HepG2 (cell line): ENCODE data around the gene KLRK1. TPM values are rescaled to one million over a fixed set of nuclear protein-coding genes. Genes with fewer than 3 reads are reported as not detected.

Experiments used
- ATAC-seq: fragments of 200-7000 bp; cut with Tn5 transposase; 3 replicates; pipeline ENCODE4 v1.9.1; 2020; ENCODE audit warnings: mild to moderate bottlenecking, moderate library complexity
- BruUV-seq: library from RNA; stranded (reverse); fragments of 400-500 nt; replicated peaks from 2 replicates; lab custom pipeline; 2021; lab: Mats Ljungman, UMichigan
- CTCF ChIA-PET: fragments of 300-600 bp; formaldehyde crosslinking; extraction: SDS; loops from one replicate; lab custom pipeline; 2021; ENCODE audit warnings: low total read pairs, inconsistent platforms, low intra/inter-chr PET ratio; lab: Yijun Ruan, JAX
- POLR2A ChIA-PET: fragments of 350-600 bp; sonication (Branson Sonifier 250); formaldehyde crosslinking; loops from one replicate; lab custom pipeline; 2020; ENCODE audit warnings: antibody characterized with exemption, inconsistent platforms; lab: Yijun Ruan, JAX
- DNase-seq: peaks from one replicate; pipeline ENCODE4 v3.0.0-alpha.2; 2015; ENCODE audit warnings: low spot score
- FAIRE-seq: peaks from 3 replicates; lab custom pipeline; 2011; peaks lifted over from hg19 to GRCh38; lab: Jason Lieb, UNC
- H2AFZ ChIP-seq: one replicate; pipeline ENCODE4 v1.6.1; 2011; ENCODE audit warnings: low read length, inconsistent platforms
- H3K27ac ChIP-seq: fragments of 300-600 bp; 3 replicates; pipeline ENCODE4 v1.8.0; 2011; ENCODE audit warnings: mixed run types, mild to moderate bottlenecking, mixed read lengths, low read length, inconsistent platforms; ENCODE audit not compliant: insufficient read depth; ENCODE audit errors: extremely low read length
- H3K27me3 ChIP-seq, 2 experiments: fragments of 200-600 bp in 1 of 2; 2 replicates in 1 of 2; 3 replicates in 1 of 2; pipeline versions ENCODE4 v1.6.0 to v1.8.0; 2011; ENCODE audit warnings: low read length in 2 of 2, mild to moderate bottlenecking in 2 of 2, moderate library complexity in 2 of 2, inconsistent platforms in 1 of 2; ENCODE audit not compliant: insufficient read depth in 2 of 2, control insufficient read depth in 1 of 2
- H3K36me3 ChIP-seq, 2 experiments: fragments of 200-600 bp in 1 of 2; replicated peaks in 1 of 2; 2 replicates in 1 of 2; 3 replicates in 1 of 2; pipeline versions ENCODE4 v1.5.1 to v1.8.0; 2011; ENCODE audit warnings: low read length in 2 of 2, inconsistent platforms in 1 of 2; ENCODE audit not compliant: insufficient read depth in 2 of 2, control insufficient read depth in 1 of 2
- H3K4me1 ChIP-seq: 2 replicates; pipeline ENCODE4 v1.5.1; 2012; ENCODE audit warnings: low read length, inconsistent platforms; ENCODE audit not compliant: insufficient read depth
- H3K4me2 ChIP-seq: 2 replicates; pipeline ENCODE4 v1.6.0; 2011; ENCODE audit warnings: low read depth, low read length, inconsistent platforms
- H3K4me3 ChIP-seq, 3 experiments: fragments of 200-600 bp in 1 of 3; sonication (generic), shearing (Covaris generic) in 1 of 3; replicated peaks in 1 of 3; 2 replicates each; pipeline ENCODE4 v1.5.1; 2011 to 2016; ENCODE audit warnings: low read length in 3 of 3, inconsistent platforms in 2 of 3, low read depth in 2 of 3, mild to moderate bottlenecking in 2 of 3, control low read depth in 1 of 3, mixed read lengths in 1 of 3; ENCODE audit not compliant: insufficient read depth in 1 of 3
- H3K79me2 ChIP-seq: one replicate; pipeline ENCODE4 v1.6.1; 2011; ENCODE audit warnings: low read length, inconsistent platforms; ENCODE audit not compliant: insufficient read depth
- H3K9ac ChIP-seq: 2 replicates; pipeline ENCODE4 v1.6.0; 2011; ENCODE audit warnings: mild to moderate bottlenecking, low read depth, low read length, inconsistent platforms; ENCODE audit not compliant: insufficient read depth
- H3K9me3 ChIP-seq: 2 replicates; pipeline ENCODE4 v1.5.1; 2012; ENCODE audit warnings: mild to moderate bottlenecking, low read length
- H4K20me1 ChIP-seq: 2 replicates; pipeline ENCODE4 v1.6.0; 2011; ENCODE audit warnings: inconsistent platforms, mild to moderate bottlenecking, low read length, moderate library complexity; ENCODE audit not compliant: insufficient read depth
- AHDC1 ChIP-seq: sonication (generic); formaldehyde crosslinking; IDR thresholded peaks from 2 replicates; pipeline ENCODE4 v1.5.1; 2020; ENCODE audit warnings: mild to moderate bottlenecking, missing genetic modification reagents, borderline replicate concordance
- ATF3 ChIP-seq: sonication (generic); formaldehyde crosslinking; IDR thresholded peaks from 2 replicates; pipeline ENCODE4 v1.4.0; 2020; ENCODE audit warnings: missing genetic modification reagents
- ATRX ChIP-seq: sonication (generic); formaldehyde crosslinking; IDR thresholded peaks from 2 replicates; pipeline ENCODE4 v1.4.0; 2020; ENCODE audit warnings: missing genetic modification reagents, borderline replicate concordance
- EHMT2 ChIP-seq: fragments of 200-600 bp; sonication (generic); IDR thresholded peaks from 2 replicates; pipeline ENCODE4 v1.7.0; 2017; ENCODE audit warnings: antibody characterized with exemption, low read depth, low read length, borderline replicate concordance
- MLX ChIP-seq: IDR thresholded peaks from 2 replicates; pipeline ENCODE4 v1.6.1; 2016
- NR0B2 ChIP-seq: sonication (generic); formaldehyde crosslinking; IDR thresholded peaks from 2 replicates; pipeline ENCODE4 v1.4.0; 2020; ENCODE audit warnings: mild to moderate bottlenecking, missing genetic modification reagents
- RXRB ChIP-seq: IDR thresholded peaks from 2 replicates; pipeline ENCODE4 v1.6.1; 2016; ENCODE audit warnings: borderline replicate concordance, missing genetic modification reagents, missing compliant biosample characterization
- SAP130 ChIP-seq: IDR thresholded peaks from 2 replicates; pipeline ENCODE4 v1.6.1; 2016; ENCODE audit warnings: low read depth
- SMAD3 ChIP-seq: sonication (generic); formaldehyde crosslinking; IDR thresholded peaks from 2 replicates; pipeline ENCODE4 v1.4.0; 2020; ENCODE audit warnings: missing genetic modification reagents
- SRY ChIP-seq: sonication (generic); formaldehyde crosslinking; IDR thresholded peaks from 2 replicates; pipeline ENCODE4 v1.8.0; 2022; ENCODE audit warnings: mild to moderate bottlenecking, missing genetic modification reagents
- TBP ChIP-seq: sonication (generic); formaldehyde crosslinking; IDR thresholded peaks from 2 replicates; pipeline ENCODE4 v1.5.0; 2020; ENCODE audit warnings: missing genetic modification reagents
- TOE1 ChIP-seq: sonication (generic); formaldehyde crosslinking; IDR thresholded peaks from 2 replicates; pipeline ENCODE4 v1.4.0; 2020; ENCODE audit warnings: mild to moderate bottlenecking, missing genetic modification reagents
- ZNF326 ChIP-seq: sonication (generic); formaldehyde crosslinking; IDR thresholded peaks from 2 replicates; pipeline ENCODE4 v1.4.0; 2020; ENCODE audit warnings: missing genetic modification reagents, borderline replicate concordance
- ZNF451 ChIP-seq: sonication (generic); formaldehyde crosslinking; IDR thresholded peaks from 2 replicates; pipeline ENCODE4 v1.5.0; 2020; ENCODE audit warnings: mild to moderate bottlenecking, missing genetic modification reagents
- ZNF597 ChIP-seq: sonication (generic); formaldehyde crosslinking; IDR thresholded peaks from 2 replicates; pipeline ENCODE4 v1.5.0; 2020; ENCODE audit warnings: missing genetic modification reagents
- ZNF629 ChIP-seq: sonication (generic); formaldehyde crosslinking; conservative IDR thresholded peaks from 2 replicates; pipeline ENCODE4 v1.5.0; 2020; ENCODE audit warnings: missing genetic modification reagents
- ZNF740 ChIP-seq: sonication (generic); formaldehyde crosslinking; IDR thresholded peaks from 2 replicates; pipeline ENCODE4 v1.4.0; 2020; ENCODE audit warnings: missing genetic modification reagents
- WGBS: methylation state at CpG from one replicate; pipeline ENCODE4 v1.1.6; 2017; ENCODE audit warnings: low lambda C conversion rate; 5-methylcytosine and 5-hydroxymethylcytosine counted together
- in situ Hi-C: cut with HindIII; loops from 2 replicates; pipeline ENCODE4 v1.10.0; 2017; ENCODE audit warnings: low pct_unique_long_range_greater_than_20kb; ENCODE audit not compliant: extremely low pct_ligation_motif_present
- intact Hi-C: fragments of 100-400 bp; cut with micrococcal nuclease; formaldehyde crosslinking; loops from one replicate; pipeline ENCODE4 v1.10.0; 2022; ENCODE audit not compliant: unreplicated experiment
- polyA plus RNA-seq, 8 experiments: library from polyadenylated mRNA; depleted of rRNA in 3 of 8; stranded (reverse) in 7 of 8; unstranded in 1 of 8; fragments of >200 nt; fragmentation: Illumina TruSeq in 4 of 8; extraction: Trizol in 4 of 8; gene quantifications; 2 replicates each; pipeline versions ENCODE4 v1.2.1 to v1.2.3, GENCODE V29; 2011 to 2016; ENCODE audit warnings: low read depth in 4 of 8, missing spikeins in 1 of 8, mixed read lengths in 1 of 8; ENCODE audit not compliant: insufficient read depth in 1 of 8
- total RNA-seq, 5 experiments: library from RNA; depleted of rRNA; stranded (reverse); fragments of >200 nt; fragmentation: Illumina TruSeq; extraction: Trizol; gene quantifications; 2 replicates each; pipeline ENCODE4 v1.2.3, GENCODE V29; 2016; ENCODE audit warnings: low read depth in 1 of 5

Gene KLRK1
- total and polyA plus RNA-seq, 2 of the 13 experiments (the other 11 are each of a cell fraction or from before 2014, with no cell fraction given), result not detected

GRCh38 chr12:10388624-10389413, 1.0 kb downstream of the KLRK1 start:
- in situ Hi-C loops (no loop called here), intact Hi-C loops (no loop called here)
- Histone ChIP-seq H3K36me3 (no peaks in the 10 kb centered on the region), H3K79me2 (no peaks in the 10 kb centered on the region), H3K27ac (no peak overlapping the region), H3K9me3 (no peaks in the 10 kb centered on the region), H2AFZ (no peak overlapping the region), H4K20me1 (no peaks in the 10 kb centered on the region), H3K27me3 (no peaks in the 10 kb centered on the region), H3K4me1 (no peaks in the 10 kb centered on the region), H3K9ac (no peak overlapping the region), H3K4me2 (no peak overlapping the region), H3K4me3 (no peak overlapping the region)
- BruUV-seq, result no TSS peak
- WGBS, result 17% methylated on average over 9 of the region's 9 CpGs
- FAIRE-seq, result no peak
- CTCF ChIA-PET, result no interaction called here
- no peak for DNase-seq
- no peak for ATAC-seq
- POLR2A ChIA-PET, result no interaction called here
- TF ChIP-seq MLX (CRISPR knock-in tag) (no peak), TBP (CRISPR knock-in tag) (no peak), ATRX (CRISPR knock-in tag) (no peak), SMAD3 (CRISPR knock-in tag) (no peak), SRY (CRISPR knock-in tag) (no peak), SAP130 (CRISPR knock-in tag) (no peak), ZNF451 (no peak), ZNF629 (CRISPR knock-in tag) (no peak), ZNF740 (no peak), EHMT2 (no peak), ZNF326 (no peak), TOE1 (CRISPR knock-in tag) (no peak), ATF3 (CRISPR knock-in tag) (no peak), ZNF597 (CRISPR knock-in tag) (no peak), AHDC1 (no peak), RXRB (CRISPR knock-in tag) (no peak), NR0B2 (CRISPR knock-in tag) (no peak)
